Midbrain (tissue), 1 donor: Measurements from ENCODE around the gene PDK2.
A peak's percentile ranks its signal among the peaks of the same experiment; 100 is the strongest.
"Not testable (repeated sequence)": the region's sequence is repeated elsewhere in the genome, so short reads cannot be mapped to it uniquely, and the experiment has no call there.

Experiments
- DNase-seq: peaks from one replicate; lab custom pipeline; 2025; lab: John Stamatoyannopoulos, UW

PDK2 gene

DNA sequence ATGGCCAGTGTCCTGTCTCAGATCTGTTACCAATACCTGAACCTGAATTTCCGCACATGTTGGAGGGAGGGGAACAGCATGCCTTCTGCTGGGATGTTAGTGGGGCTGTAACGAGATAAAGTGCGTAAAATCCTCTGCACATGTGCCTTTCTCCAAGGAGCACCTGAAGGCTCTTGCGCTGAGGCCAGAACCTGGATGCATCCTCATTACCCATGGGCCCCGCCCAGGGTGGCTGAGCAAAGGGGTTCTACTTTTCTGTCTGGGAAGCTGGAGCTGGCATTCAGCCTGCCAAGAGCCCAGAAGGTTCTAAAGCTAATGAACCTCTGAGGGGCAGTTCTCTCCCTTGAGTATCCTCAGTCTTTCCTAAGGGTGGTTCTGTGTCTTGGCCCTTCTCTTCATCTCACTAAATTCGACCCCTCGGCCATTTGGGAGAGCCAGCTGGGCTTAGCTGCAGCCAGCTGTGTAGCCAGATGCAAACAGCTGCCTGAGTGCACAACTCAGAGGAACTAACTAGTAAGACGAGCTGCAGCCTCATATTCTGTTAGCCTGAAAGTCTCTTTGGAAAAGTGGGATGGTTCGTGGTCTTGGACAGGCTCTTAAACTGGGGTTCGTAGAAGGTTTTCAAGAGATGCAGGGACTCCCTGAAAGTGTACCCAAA lies 36.7 kb upstream of the PDK2 start:
- DNase-seq: no peak

DNA sequence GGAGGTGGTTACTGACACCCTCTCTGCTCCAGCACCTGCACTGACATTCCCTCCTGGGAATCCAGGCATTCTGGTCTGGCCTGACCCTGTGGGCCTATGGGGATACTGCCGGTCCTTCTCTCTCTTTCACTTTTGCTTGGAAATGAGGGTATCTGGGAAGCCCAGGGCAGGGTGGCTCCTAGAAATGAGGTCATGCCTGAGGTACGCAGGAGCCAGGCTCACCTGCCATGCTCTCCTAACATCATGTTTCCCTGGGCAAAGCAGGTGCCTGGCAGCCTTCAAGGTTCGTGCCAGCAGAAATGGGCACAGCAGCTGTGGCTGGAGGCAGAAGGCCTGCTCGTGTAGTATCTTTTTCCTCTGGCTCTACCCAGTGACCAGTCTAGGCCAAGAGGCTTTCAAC lies 35.9 kb upstream of the PDK2 start:
- DNase-seq: no peak

DNA sequence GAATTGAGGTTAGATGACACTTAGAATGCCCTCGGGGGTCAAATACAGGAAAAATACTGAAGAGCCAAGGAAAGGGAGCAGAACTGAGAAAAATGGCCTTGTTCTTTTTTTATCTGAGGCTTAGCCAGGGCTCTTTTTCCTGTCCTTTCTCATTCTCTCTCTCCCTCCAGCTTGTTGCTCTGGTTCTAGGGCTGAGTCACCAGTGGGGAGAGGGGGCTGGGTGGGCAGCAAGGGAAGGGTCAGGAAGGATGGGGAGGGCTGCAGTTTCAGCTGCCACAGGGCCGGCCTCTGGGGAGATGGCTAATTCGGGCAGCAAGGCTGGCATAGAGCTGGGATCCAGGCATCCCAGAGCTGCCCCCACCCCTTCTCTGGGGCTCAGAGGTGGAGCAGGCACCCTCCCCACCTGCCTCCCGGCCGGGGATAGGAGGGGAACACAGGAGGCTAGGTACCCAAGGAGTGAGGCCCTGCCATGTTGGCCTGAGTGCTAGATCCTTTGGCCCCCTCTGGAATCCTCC lies 35.3 kb upstream of the PDK2 start:
- no peak for DNase-seq

DNA sequence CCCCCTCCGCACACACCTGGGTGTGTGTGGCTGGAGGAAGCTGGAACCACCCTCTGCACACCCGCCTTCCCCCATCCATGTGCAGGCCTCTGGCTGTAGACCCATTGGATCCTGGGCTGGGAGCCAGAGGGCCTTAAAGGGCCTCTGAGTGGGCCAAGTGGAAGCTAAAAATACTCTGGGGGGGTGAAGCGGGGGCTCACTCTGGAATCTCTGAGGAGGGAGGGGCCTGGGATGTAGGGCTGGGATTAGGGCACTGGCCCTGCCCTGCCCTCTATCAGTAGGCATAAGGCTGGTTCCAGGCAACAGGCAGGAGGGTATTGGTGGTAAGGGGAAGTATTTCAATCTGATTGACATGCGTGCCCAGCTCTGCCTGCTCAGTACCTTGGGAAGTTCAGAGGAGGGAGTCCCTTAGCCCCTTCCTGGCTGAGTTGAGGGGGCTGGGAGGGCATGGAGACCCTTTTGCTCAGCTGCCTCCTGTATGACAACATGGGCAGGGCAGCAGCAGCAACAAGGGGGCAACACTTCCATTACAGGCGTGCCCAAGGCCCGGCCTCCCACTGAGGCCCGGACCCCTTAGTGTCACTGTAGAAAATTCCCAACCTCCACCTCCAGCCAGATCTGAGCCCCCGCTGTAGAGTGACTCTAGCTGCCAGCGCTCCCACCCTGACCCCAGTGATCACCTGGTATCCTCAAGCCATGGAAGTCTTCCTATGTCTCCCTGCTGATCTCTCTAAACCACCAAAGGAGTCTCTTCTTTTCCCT lies 34.0 kb upstream of the PDK2 start:
- peak; percentile 67 for DNase-seq

DNA sequence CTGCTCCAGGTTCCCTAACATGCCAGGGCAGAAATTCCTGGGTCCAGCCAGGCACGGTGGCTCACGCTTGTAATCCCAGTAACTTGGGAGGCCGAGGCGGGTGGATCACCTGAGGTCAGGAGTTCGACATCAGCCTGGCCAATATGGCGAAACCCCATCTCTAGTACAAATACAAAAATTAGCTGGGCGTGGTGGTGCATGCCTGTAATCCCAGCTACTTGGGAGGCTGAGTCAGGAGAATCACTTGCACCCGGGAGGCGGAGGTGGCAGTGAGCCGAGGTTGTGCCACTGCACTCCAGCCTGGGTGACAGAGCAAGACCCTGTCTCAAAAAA lies 33.5 kb upstream of the PDK2 start:
- not testable (repeated sequence) for DNase-seq

DNA sequence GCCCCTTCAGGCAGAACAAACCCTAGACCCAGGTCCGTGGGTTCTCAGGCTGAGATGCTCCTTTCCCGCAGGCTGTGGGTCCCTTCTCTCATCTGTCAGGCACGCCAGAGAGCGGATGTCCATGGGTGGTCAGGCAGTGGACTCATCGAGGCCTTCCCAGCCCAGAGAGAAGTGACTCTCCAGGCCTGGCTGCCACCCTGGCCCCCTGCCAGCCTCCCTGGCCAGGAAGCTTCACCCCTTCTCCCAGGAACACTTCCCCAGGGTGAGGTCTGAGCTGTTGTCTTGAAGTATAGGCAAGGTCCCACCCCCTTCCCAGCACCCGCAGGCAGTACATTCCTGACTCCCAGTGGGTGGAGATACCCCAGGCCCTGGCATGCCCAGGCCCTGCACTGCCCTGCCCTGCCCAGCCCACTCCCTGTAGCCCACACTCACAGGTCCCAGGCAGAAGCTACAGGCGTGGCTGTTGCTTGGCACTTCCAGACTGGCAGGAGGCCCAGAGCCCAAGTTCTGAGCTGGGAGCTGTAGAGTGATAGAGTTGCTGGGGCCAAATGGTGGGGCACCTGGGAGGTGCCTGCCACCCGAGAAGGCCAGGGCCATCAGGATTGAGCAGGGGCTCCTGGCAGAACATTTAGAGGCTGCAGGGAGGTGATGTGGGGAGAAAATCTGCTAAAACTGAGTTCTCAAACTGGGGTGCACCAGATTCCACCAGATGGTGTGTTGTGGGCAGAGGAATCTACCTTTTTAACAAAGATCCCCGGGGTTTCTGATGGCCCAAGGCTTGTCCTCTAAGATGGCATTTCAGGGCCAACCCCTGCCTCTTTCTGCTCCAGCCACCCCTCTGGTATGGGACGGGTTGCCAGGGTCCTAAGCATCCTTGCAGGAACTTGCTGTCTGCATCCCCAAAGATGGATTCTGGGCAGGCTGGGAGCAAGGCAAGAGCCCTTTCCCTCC lies 32.6 kb upstream of the PDK2 start:
- no peak for DNase-seq

DNA sequence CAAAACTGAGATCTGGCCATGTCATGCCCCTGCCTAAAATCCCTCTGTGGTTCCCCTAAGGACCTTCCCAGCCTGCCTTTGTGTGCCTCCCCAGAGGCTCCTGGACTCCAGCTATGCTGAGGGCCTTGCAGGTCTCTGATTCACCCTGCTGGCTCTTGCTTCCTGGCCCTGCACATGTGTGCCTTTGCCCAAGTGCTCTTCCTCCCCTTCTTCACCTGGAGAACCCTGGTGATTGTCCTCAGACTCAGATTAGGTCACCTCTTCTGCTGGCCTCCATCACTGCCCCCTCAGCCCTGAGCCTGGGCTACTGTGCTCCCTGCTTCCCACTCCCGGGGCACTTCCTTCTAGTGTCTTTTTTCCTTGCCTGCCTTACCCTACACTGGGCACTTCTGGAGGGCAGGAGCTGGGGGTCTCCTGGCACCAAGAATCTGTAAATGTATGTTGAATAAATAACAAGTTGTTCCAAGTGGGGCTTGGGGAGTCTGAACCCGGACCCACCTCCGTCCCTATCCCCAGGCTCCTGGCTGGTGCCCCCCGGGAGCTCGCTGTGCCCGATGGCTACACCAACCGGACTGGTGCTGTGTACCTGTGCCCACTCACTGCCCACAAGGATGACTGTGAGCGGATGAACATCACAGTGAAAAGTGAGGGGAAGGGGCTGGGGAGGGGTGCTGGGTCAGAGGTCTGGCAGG lies 31.4 kb upstream of the PDK2 start:
- DNase-seq: no peak

DNA sequence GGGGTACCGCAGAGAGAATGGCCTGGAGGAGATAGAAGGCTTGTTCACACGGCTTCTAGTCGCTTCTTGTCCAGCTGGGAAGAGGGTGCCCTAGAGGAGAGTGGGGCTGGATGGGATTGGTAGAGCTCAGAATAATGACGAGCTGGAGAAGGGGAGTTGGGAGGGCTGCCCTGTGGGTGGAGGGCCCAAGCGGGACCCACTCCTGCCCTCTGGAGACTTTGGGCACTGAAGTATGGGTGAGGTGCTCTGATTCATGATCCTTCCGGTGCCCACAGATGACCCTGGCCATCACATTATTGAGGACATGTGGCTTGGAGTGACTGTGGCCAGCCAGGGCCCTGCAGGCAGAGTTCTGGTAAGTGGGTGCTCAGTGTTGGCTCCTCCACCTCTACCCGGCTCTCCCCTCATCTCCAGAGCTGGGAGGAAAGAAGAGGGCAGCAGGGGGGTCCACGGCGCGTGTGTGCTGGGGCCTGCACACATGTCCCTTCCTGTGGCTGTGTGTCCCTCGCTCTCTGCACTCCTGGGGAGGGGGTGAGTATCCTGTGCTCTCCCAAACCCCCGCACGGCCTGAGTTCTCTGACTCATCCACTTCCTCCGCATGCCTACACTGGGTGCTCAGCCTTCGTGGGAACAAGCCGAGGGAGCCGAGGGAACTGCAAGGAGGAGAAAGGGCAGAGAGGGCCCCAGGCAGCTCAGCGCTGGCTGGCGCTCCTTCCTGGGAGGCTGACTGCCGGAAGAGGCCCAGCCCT lies 30.7 kb upstream of the PDK2 start:
- no peak for DNase-seq

DNA sequence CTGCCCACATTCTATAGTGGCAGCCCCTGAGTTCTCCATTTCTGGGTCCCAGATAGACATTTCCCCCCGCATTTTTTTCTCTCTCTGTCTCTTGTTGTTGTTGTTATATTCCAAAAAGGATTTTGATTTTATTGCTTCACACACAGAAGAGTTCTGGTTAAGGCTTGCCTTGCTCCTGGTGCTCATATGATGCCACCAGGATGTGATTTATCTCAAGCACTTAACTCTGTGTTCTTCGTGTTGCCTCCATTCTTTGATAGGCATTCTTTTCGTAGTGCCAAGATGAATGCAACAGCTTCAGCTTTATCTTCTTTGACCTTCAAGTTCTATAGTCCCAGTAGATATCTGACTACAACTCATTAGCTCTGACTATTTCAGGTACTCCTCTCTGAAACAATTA lies 30.1 kb upstream of the PDK2 start:
- no peak for DNase-seq

DNA sequence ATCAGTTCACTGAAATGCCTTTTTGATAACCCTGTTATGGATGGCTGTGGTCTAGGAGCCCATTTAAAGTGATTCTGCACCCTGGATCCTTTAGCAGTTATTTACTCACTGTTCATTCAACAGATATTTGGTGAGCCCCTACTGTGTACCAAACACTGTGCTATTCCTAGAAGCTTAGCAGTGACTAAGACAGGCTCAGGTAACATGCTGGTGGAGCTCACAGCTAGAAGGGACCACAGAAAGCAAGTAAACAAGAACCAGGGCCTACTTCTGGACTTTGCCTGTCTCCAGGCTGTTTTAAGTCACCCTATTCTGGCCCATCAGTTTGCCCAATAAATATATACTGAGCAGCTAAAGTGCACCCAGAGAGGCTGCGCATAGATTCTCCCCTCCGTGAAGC lies 28.2 kb upstream of the PDK2 start:
- no peak for DNase-seq

DNA sequence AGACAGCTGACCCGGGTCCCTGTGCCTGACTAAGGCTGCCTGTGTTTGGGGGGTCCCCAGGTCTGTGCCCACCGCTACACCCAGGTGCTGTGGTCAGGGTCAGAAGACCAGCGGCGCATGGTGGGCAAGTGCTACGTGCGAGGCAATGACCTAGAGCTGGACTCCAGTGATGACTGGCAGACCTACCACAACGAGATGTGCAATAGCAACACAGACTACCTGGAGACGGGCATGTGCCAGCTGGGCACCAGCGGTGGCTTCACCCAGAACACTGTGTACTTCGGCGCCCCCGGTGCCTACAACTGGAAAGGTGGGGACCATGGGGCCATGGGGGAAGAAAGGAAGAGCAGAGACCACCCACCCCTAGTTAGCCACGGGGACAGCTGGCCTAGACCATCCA lies 27.2 kb upstream of the PDK2 start:
- DNase-seq: no peak

DNA sequence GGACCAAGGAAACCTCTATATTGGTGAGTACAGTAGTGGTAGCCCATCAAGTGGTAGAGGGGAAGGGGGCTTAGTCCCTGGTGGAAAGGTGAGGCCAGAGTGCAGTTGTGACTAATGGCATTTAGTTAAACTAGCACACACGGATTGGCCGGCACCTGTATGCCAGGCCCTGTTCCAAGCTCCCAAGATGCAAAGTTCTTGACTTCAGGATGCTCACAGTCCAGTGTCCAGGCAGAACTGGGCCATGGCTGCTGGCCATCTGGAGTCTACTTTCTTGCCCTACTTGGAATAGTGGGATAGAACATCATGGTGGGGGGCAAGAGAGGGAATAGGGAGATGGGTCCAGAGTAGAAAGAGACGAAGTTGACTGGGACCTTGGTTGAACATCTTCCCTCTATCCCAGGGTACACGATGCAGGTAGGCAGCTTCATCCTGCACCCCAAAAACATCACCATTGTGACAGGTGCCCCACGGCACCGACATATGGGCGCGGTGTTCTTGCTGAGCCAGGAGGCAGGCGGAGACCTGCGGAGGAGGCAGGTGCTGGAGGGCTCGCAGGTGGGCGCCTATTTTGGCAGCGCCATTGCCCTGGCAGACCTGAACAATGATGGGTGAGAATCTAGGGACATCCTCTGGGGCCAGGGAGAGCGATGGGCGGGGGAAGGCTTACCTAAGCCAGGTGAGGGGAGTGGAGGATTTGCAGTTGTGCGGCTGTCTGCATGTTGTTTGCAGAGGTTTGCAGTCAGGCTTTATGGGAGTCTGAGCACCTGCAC lies 24.1 kb upstream of the PDK2 start:
- no peak for DNase-seq

DNA sequence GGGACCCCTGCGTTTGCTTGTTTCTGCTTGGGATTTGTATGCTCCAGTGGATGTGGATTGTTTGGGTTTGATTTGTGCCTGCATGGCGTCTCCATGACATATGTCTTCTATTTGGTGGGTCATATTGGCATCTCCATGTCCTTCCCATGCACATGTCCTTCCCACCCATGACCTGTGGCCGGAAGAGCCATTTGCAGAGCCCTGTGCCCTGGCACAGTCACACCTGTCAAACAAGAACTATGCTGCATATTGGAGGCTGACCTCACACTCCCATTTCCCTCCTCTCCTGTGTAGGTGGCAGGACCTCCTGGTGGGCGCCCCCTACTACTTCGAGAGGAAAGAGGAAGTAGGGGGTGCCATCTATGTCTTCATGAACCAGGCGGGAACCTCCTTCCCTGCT lies 23.5 kb upstream of the PDK2 start:
- DNase-seq: no peak

DNA sequence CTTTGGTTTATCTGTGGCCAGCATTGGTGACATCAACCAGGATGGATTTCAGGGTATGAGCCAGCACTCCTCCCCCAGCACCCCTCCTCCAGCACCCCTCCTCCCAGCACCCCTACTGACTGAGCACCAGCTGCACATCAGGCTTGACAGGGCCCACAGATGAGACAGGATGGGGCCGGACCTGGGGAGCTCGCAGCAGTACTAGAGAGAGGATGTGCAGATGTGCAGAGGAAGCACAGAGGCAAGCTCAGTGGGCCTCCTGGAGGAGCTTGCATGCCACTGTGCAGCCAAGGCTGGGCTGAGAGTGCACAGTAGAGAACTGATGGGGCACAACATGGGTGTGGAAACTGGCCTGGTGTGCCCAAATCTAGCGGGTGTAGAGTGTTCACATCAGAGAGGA lies 23.0 kb upstream of the PDK2 start:
- no peak for DNase-seq

DNA sequence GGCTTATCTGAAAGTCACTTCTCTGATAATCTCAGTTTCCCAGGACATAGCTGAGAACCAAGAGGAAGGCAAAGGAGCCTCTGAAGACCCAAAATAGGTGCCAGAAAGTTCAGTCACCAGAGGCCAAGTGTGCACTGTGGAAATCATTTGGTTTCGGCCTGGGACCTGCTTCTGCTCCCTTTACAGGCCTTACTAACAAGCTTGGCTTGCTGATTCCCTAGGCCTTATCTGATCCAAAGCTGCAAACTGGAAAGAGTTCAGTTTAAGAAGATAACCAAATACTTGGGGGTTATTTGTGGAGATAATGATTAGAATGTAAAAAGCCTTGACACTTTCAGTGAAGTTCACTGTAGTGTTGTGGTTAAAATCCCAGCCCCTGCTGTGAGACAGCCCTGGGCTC lies 22.2 kb upstream of the PDK2 start:
- no peak for DNase-seq

DNA sequence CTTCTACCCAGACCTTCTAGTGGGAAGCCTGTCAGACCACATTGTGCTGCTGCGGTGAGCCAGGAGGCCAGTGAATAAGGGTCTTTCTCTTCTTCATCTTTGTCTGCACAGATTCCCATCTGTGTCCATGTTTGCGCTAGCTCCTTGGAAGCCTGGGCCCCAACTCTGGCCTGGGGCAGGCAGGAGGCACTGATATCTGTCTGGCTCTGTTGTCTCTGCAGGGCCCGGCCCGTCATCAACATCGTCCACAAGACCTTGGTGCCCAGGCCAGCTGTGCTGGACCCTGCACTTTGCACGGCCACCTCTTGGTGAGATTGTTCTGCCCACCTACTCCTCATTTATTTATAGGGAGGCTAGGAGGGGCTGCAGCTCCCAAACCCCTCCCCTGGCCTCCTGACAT lies 20.9 kb upstream of the PDK2 start:
- DNase-seq: no peak

DNA sequence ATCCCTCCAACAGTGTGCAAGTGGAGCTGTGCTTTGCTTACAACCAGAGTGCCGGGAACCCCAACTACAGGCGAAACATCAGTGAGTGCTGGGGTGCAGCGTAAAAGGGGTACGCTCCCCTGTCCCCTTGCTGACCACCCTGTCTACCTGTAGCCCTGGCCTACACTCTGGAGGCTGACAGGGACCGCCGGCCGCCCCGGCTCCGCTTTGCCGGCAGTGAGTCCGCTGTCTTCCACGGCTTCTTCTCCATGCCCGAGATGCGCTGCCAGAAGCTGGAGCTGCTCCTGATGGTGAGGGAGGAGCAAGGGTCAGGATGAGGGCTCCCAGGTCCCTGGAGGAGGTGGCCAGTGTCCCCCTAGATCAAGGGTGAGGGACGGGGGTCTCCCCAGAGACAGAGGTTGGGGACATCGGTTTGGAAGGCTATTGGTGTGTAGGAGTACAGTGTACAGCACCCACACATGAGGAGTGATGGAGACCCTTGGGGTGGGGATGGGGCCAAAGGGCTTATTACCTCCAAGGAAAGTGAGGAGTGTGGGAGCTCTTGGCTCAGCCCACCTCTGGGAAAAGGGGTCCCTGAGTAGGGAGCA lies 19.6 kb upstream of the PDK2 start:
- no peak for DNase-seq

DNA sequence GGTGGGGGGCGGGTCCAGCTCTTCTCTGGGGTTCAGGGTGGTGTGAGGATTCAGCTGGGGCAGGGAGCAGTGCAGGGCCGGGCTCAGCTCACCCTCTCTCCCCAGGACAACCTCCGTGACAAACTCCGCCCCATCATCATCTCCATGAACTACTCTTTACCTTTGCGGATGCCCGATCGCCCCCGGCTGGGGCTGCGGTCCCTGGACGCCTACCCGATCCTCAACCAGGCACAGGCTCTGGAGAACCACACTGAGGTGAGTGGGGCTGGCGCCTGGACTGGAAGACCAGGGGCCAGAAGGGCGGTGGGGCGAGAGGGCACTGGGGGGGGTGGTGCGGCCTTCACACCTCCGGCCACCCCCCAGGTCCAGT lies 18.9 kb upstream of the PDK2 start:
- no peak for DNase-seq

DNA sequence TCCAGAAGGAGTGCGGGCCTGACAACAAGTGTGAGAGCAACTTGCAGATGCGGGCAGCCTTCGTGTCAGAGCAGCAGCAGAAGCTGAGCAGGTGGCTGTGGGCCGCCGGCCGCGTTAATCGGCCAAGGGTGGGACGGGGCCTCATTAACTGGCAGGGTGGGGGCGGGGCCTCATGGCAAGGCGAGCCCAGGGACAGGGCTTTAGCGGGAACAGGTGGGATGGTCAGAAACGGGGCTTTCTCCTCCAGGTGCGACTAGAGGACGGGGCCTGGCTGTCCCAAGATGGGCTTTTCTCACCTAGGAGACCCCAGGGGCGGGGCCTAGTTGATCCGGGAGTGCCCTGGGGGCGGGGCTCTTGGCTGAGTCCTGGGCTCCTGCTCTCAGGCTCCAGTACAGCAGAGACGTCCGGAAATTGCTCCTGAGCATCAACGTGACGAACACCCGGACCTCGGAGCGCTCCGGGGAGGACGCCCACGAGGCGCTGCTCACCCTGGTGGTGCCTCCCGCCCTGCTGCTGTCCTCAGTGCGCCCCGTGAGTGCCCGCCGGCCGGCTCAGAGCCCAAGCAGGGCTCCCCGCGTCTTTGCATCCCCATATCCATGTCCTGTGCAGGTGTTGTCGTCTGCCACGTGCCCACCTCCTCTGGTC lies 18.4 kb upstream of the PDK2 start:
- DNase-seq: no peak

DNA sequence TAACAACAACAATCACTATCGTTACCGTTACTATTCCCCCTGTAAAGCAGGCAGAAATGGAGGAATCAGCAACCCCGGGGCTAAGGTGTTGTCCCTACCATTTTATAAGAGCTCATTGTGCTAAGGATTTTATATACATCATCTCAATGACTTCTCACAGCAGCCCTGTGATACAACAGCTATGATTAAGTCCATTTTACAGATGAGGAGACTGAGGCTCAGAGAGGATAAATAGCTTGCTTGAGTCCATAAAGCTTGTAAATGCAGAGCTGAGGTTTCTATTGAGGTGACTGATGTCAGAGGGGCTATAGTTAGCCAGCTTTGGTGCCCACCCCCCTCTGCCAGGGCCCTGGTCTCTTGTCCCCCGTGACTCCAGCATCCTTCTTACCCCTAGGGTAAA lies 16.7 kb upstream of the PDK2 start:
- no peak for DNase-seq
